HEK293 (cell line): ENCODE measurements around the gene RBM4B.

Experiments
- ZNF24 ChIP-seq: fragments of 450-650 bp; formaldehyde crosslinking; IDR thresholded peaks from 2 replicates; pipeline ENCODE4 v1.5.1; 2016; ENCODE audit warnings: missing biosample characterization, missing genetic modification characterization
- TF ChIP-seq, protein P1 (sequence below): fragments of 450-650 bp; formaldehyde crosslinking; IDR thresholded peaks from 2 replicates; pipeline ENCODE4 v1.5.1; 2016; ENCODE audit warnings: missing biosample characterization, missing genetic modification characterization
- TF ChIP-seq, protein P2 (sequence below): fragments of 450-650 bp; formaldehyde crosslinking; IDR thresholded peaks from 2 replicates; pipeline ENCODE4 v1.5.1; 2016; ENCODE audit warnings: missing biosample characterization, missing genetic modification characterization
- TF ChIP-seq, protein P3 (sequence below): fragments of 450-650 bp; formaldehyde crosslinking; IDR thresholded peaks from 2 replicates; pipeline ENCODE4 v1.5.1; 2016; ENCODE audit warnings: missing biosample characterization, missing genetic modification characterization, borderline replicate concordance

- TF ChIP-seq, protein P1, sequence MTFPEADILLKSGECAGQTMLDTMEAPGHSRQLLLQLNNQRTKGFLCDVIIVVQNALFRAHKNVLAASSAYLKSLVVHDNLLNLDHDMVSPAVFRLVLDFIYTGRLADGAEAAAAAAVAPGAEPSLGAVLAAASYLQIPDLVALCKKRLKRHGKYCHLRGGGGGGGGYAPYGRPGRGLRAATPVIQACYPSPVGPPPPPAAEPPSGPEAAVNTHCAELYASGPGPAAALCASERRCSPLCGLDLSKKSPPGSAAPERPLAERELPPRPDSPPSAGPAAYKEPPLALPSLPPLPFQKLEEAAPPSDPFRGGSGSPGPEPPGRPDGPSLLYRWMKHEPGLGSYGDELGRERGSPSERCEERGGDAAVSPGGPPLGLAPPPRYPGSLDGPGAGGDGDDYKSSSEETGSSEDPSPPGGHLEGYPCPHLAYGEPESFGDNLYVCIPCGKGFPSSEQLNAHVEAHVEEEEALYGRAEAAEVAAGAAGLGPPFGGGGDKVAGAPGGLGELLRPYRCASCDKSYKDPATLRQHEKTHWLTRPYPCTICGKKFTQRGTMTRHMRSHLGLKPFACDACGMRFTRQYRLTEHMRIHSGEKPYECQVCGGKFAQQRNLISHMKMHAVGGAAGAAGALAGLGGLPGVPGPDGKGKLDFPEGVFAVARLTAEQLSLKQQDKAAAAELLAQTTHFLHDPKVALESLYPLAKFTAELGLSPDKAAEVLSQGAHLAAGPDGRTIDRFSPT (tag by site-specific recombination): no peak
- TF ChIP-seq, protein P2, sequence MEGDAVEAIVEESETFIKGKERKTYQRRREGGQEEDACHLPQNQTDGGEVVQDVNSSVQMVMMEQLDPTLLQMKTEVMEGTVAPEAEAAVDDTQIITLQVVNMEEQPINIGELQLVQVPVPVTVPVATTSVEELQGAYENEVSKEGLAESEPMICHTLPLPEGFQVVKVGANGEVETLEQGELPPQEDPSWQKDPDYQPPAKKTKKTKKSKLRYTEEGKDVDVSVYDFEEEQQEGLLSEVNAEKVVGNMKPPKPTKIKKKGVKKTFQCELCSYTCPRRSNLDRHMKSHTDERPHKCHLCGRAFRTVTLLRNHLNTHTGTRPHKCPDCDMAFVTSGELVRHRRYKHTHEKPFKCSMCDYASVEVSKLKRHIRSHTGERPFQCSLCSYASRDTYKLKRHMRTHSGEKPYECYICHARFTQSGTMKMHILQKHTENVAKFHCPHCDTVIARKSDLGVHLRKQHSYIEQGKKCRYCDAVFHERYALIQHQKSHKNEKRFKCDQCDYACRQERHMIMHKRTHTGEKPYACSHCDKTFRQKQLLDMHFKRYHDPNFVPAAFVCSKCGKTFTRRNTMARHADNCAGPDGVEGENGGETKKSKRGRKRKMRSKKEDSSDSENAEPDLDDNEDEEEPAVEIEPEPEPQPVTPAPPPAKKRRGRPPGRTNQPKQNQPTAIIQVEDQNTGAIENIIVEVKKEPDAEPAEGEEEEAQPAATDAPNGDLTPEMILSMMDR (tag by site-specific recombination): no peak
- TF ChIP-seq ZNF24: no peak
- TF ChIP-seq, protein P3, sequence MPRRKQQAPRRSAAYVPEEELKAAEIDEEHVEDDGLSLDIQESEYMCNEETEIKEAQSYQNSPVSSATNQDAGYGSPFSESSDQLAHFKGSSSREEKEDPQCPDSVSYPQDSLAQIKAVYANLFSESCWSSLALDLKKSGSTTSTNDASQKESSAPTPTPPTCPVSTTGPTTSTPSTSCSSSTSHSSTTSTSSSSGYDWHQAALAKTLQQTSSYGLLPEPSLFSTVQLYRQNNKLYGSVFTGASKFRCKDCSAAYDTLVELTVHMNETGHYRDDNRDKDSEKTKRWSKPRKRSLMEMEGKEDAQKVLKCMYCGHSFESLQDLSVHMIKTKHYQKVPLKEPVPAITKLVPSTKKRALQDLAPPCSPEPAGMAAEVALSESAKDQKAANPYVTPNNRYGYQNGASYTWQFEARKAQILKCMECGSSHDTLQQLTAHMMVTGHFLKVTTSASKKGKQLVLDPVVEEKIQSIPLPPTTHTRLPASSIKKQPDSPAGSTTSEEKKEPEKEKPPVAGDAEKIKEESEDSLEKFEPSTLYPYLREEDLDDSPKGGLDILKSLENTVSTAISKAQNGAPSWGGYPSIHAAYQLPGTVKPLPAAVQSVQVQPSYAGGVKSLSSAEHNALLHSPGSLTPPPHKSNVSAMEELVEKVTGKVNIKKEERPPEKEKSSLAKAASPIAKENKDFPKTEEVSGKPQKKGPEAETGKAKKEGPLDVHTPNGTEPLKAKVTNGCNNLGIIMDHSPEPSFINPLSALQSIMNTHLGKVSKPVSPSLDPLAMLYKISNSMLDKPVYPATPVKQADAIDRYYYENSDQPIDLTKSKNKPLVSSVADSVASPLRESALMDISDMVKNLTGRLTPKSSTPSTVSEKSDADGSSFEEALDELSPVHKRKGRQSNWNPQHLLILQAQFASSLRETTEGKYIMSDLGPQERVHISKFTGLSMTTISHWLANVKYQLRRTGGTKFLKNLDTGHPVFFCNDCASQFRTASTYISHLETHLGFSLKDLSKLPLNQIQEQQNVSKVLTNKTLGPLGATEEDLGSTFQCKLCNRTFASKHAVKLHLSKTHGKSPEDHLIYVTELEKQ (tag by site-specific recombination): no peak
Observed at GRCh38 chr11:66683877-66684276, 6.2 kb upstream of the RBM4B start.
